22Rv1 (cell line): Measurements from ENCODE around the gene TCERG1L.

Source experiments
- ZFX ChIP-seq: fragments of 450-650 bp; IDR thresholded peaks from 2 replicates; pipeline ENCODE4 v1.6.1; 2017; ENCODE audit warnings: antibody characterized with exemption, borderline replicate concordance
- TF ChIP-seq, protein P1 (sequence below): fragments of 450-650 bp; IDR thresholded peaks from 2 replicates; pipeline ENCODE4 v1.5.1; 2017; ENCODE audit warnings: mild to moderate bottlenecking

GRCh38 chr10:131075218-131075770 is 236.2 kb downstream of the TCERG1L start:
- TF ChIP-seq, protein P1, sequence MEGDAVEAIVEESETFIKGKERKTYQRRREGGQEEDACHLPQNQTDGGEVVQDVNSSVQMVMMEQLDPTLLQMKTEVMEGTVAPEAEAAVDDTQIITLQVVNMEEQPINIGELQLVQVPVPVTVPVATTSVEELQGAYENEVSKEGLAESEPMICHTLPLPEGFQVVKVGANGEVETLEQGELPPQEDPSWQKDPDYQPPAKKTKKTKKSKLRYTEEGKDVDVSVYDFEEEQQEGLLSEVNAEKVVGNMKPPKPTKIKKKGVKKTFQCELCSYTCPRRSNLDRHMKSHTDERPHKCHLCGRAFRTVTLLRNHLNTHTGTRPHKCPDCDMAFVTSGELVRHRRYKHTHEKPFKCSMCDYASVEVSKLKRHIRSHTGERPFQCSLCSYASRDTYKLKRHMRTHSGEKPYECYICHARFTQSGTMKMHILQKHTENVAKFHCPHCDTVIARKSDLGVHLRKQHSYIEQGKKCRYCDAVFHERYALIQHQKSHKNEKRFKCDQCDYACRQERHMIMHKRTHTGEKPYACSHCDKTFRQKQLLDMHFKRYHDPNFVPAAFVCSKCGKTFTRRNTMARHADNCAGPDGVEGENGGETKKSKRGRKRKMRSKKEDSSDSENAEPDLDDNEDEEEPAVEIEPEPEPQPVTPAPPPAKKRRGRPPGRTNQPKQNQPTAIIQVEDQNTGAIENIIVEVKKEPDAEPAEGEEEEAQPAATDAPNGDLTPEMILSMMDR: no peak
- TF ChIP-seq ZFX: no peak
